ENCODE data around the gene BAD. TPM values are rescaled to one million over a fixed set of nuclear protein-coding genes. Genes with fewer than 3 reads are reported as not detected.

The BAD gene
- total RNA-seq, 3 donors from 2014 or later, result 56.8 to 90.9 (median 75.4) TPM

- intact Hi-C loops (cut with DNase I, micrococcal nuclease), result no loop called here
- peak in 1 of 3 donors; percentile 41 for DNase-seq
- H3K4me3 ChIP-seq, result no peak overlapping the region
- TF ChIP-seq CTCF (IDR thresholded peaks at IDR 0.05), result no peak
- H3K36me3 ChIP-seq (ENCODE audit: low read depth), result no peaks in the 10 kb centered on the region
- H3K4me1 ChIP-seq (ENCODE audit: low read depth), result peaks cover 30% of the 10 kb centered on the region
- no peaks in the 10 kb centered on the region for H3K9me3 ChIP-seq
- ATAC-seq, result no peak
Observed at GRCh38 chr11:64278576-64279190, 5.8 kb downstream of the BAD start.

GRCh38 chr11:64276653-64277431 is 7.6 kb downstream of the BAD start:
- intact Hi-C loops (cut with DNase I, micrococcal nuclease), result no loop called here
- H3K36me3 ChIP-seq (ENCODE audit: low read depth), result no peaks in the 10 kb centered on the region
- TF ChIP-seq CTCF (IDR thresholded peaks at IDR 0.05), result no peak
- H3K4me1 ChIP-seq (ENCODE audit: low read depth), result peaks cover 31% of the 10 kb centered on the region
- ATAC-seq (peak; percentile 72), DNase-seq (peak; percentile 77 to 80 (median 78))
- H3K9me3 ChIP-seq, result no peaks in the 10 kb centered on the region
- H3K4me3 ChIP-seq, result no peak overlapping the region

GRCh38 chr11:64275841-64276240 is 8.6 kb downstream of the BAD start:
- Histone ChIP-seq H3K4me3 (no peak overlapping the region), H3K4me1 (ENCODE audit: low read depth) (peaks cover 33% of the 10 kb centered on the region), H3K9me3 (no peaks in the 10 kb centered on the region), H3K36me3 (ENCODE audit: low read depth) (no peaks in the 10 kb centered on the region)
- no peak for TF ChIP-seq CTCF (IDR thresholded peaks at IDR 0.05)
- intact Hi-C loops (cut with DNase I, micrococcal nuclease), result no loop called here
- DNase-seq (no peak), ATAC-seq (no peak)

GRCh38 chr11:64275031-64275800 is 9.2 kb downstream of the BAD start:
- Histone ChIP-seq H3K4me3 (no peak overlapping the region), H3K36me3 (ENCODE audit: low read depth) (no peaks in the 10 kb centered on the region), H3K4me1 (ENCODE audit: low read depth) (peaks cover 33% of the 10 kb centered on the region), H3K9me3 (no peaks in the 10 kb centered on the region)
- no peak for TF ChIP-seq CTCF (IDR thresholded peaks at IDR 0.05)
- intact Hi-C loops (cut with DNase I, micrococcal nuclease), result no loop called here
- no peak for ATAC-seq
- peak in 1 of 3 donors; percentile 47 for DNase-seq

GRCh38 chr11:64269540-64270220 is 14.8 kb downstream of the BAD start:
- intact Hi-C loops (cut with DNase I, micrococcal nuclease), result no loop called here
- Histone ChIP-seq H3K9me3 (no peaks in the 10 kb centered on the region), H3K4me3 (peak overlapping the region; percentile 46), H3K4me1 (ENCODE audit: low read depth) (peaks cover 35% of the 10 kb centered on the region), H3K36me3 (ENCODE audit: low read depth) (peaks cover 4% of the 10 kb centered on the region)
- TF ChIP-seq CTCF (IDR thresholded peaks at IDR 0.05), result no peak
- ATAC-seq, result peak; percentile 81
- peak; percentile 97 to 98 (median 98) for DNase-seq

Data from mucosa of descending colon (tissue), 3 donors.